Measurements from ENCODE around the gene THSD4.

Gene THSD4

GRCh38 chr15:71319935-71320334, 204.7 kb downstream of the THSD4 start:
- H3K4me1 ChIP-seq (ENCODE audit: low read length) = no peaks in the 10 kb centered on the region
- no peak overlapping the region for H3K9ac ChIP-seq (ENCODE audit: low read length)
- no peaks in the 10 kb centered on the region for H3K79me2 ChIP-seq (ENCODE audit: low read length)
- H4K20me1 ChIP-seq (ENCODE audit: insufficient read depth, low read length) = no peaks in the 10 kb centered on the region
- H3K27me3 ChIP-seq (ENCODE audit: low read depth, low read length) = peaks cover under 1% of the 10 kb centered on the region; the same call in 1 of the 2 replicates
- H3K36me3 ChIP-seq (replicated peaks; ENCODE audit: low read depth, low read length) = no peaks in the 10 kb centered on the region
- TF ChIP-seq EZH2phosphoT487 (IDR thresholded peaks at IDR 0.05; ENCODE audit: low read depth) (no peak), CTCF (IDR thresholded peaks at IDR 0.05; ENCODE audit: low read depth, low read length) (no peak)
- no peak overlapping the region for H3K4me2 ChIP-seq (ENCODE audit: low read length)
- H2AFZ ChIP-seq (ENCODE audit: low read depth, low read length) = no peak overlapping the region
- H3K27ac ChIP-seq (ENCODE audit: low read length) = no peak overlapping the region
- 0 out of 2 replicates have a peak, but pooled peaks cover 3% of the 10 kb centered on the region for H3K9me3 ChIP-seq (ENCODE audit: insufficient read depth, low read length)
- H3K4me3 ChIP-seq (ENCODE audit: low read length) = no peak overlapping the region

- H3K4me2 ChIP-seq (ENCODE audit: low read length) = no peak overlapping the region
- TF ChIP-seq EZH2phosphoT487 (IDR thresholded peaks at IDR 0.05; ENCODE audit: low read depth) (no peak), CTCF (IDR thresholded peaks at IDR 0.05; ENCODE audit: low read depth, low read length) (no peak)
- no peak overlapping the region for H2AFZ ChIP-seq (ENCODE audit: low read depth, low read length)
- no peak overlapping the region for H3K9ac ChIP-seq (ENCODE audit: low read length)
- no peaks in the 10 kb centered on the region for H3K4me1 ChIP-seq (ENCODE audit: low read length)
- no peaks in the 10 kb centered on the region for H3K9me3 ChIP-seq (ENCODE audit: insufficient read depth, low read length)
- no peak overlapping the region for H3K4me3 ChIP-seq (ENCODE audit: low read length)
- H4K20me1 ChIP-seq (ENCODE audit: insufficient read depth, low read length) = no peaks in the 10 kb centered on the region
- no peak overlapping the region for H3K27ac ChIP-seq (ENCODE audit: low read length)
- H3K27me3 ChIP-seq (ENCODE audit: low read depth, low read length) = peaks cover 13% of the 10 kb centered on the region; the same call in 1 of the 2 replicates
- H3K79me2 ChIP-seq (ENCODE audit: low read length) = no peaks in the 10 kb centered on the region
- no peaks in the 10 kb centered on the region for H3K36me3 ChIP-seq (replicated peaks; ENCODE audit: low read depth, low read length)
Measured at GRCh38 chr15:71323082-71323481, 207.8 kb downstream of the THSD4 start.

GRCh38 chr15:71323584-71323983, 208.3 kb downstream of the THSD4 start:
- no peak for TF ChIP-seq CTCF (IDR thresholded peaks at IDR 0.05; ENCODE audit: low read depth, low read length)
- TF ChIP-seq EZH2phosphoT487 (IDR thresholded peaks at IDR 0.05; ENCODE audit: low read depth) = no peak
- Histone ChIP-seq H3K9me3 (ENCODE audit: insufficient read depth, low read length) (no peaks in the 10 kb centered on the region), H3K4me1 (ENCODE audit: low read length) (no peaks in the 10 kb centered on the region), H3K36me3 (replicated peaks; ENCODE audit: low read depth, low read length) (no peaks in the 10 kb centered on the region), H3K27ac (ENCODE audit: low read length) (no peak overlapping the region), H3K4me3 (ENCODE audit: low read length) (no peak overlapping the region), H2AFZ (ENCODE audit: low read depth, low read length) (no peak overlapping the region), H3K4me2 (ENCODE audit: low read length) (no peak overlapping the region), H4K20me1 (ENCODE audit: insufficient read depth, low read length) (no peaks in the 10 kb centered on the region), H3K79me2 (ENCODE audit: low read length) (no peaks in the 10 kb centered on the region), H3K27me3 (ENCODE audit: low read depth, low read length) (peaks cover 13% of the 10 kb centered on the region; the same call in 1 of the 2 replicates), H3K9ac (ENCODE audit: low read length) (no peak overlapping the region)

- Histone ChIP-seq H3K9ac (ENCODE audit: low read length) (no peak overlapping the region), H3K9me3 (ENCODE audit: insufficient read depth, low read length) (no peaks in the 10 kb centered on the region), H3K4me2 (ENCODE audit: low read length) (no peak overlapping the region), H3K4me3 (ENCODE audit: low read length) (no peak overlapping the region), H3K27me3 (ENCODE audit: low read depth, low read length) (peaks cover 13% of the 10 kb centered on the region; the same call in 1 of the 2 replicates), H3K4me1 (ENCODE audit: low read length) (no peaks in the 10 kb centered on the region), H4K20me1 (ENCODE audit: insufficient read depth, low read length) (no peaks in the 10 kb centered on the region), H3K27ac (ENCODE audit: low read length) (no peak overlapping the region), H3K79me2 (ENCODE audit: low read length) (no peaks in the 10 kb centered on the region), H3K36me3 (replicated peaks; ENCODE audit: low read depth, low read length) (no peaks in the 10 kb centered on the region), H2AFZ (ENCODE audit: low read depth, low read length) (no peak overlapping the region)
- TF ChIP-seq CTCF (IDR thresholded peaks at IDR 0.05; ENCODE audit: low read depth, low read length) (no peak), EZH2phosphoT487 (IDR thresholded peaks at IDR 0.05; ENCODE audit: low read depth) (no peak)
Measured at GRCh38 chr15:71325481-71325880, 210.2 kb downstream of the THSD4 start.

Data from OCI-LY3 (cell line).